Endothelial cell of umbilical vein (primary cell): ENCODE measurements around the gene LZTS2. TPM values are rescaled to one million over a fixed set of nuclear protein-coding genes. Genes with fewer than 3 reads are reported as not detected.

Experiments
- BruUV-seq: library from RNA; stranded (reverse); fragments of 400-500 nt; replicated peaks from 2 replicates; lab custom pipeline; 2021; lab: Mats Ljungman, UMichigan
- CTCF ChIA-PET: fragments of 300-600, 350-600 bp; sonication (Branson Sonifier 250); formaldehyde crosslinking; loops from one replicate; lab custom pipeline; 2021; ENCODE audit warnings: antibody characterized with exemption, inconsistent platforms; lab: Charles Lee
- POLR2A ChIA-PET: fragments of 300-600, 350-600 bp; sonication (Branson Sonifier 250); formaldehyde crosslinking; loops from one replicate; lab custom pipeline; 2021; ENCODE audit warnings: antibody characterized with exemption, inconsistent platforms; lab: Charles Lee
- DNase-seq: peaks from one replicate; pipeline ENCODE4 v3.0.0-alpha.2; 2011; ENCODE audit warnings: low read depth, low spot score
- FAIRE-seq: peaks from 2 replicates; lab custom pipeline; 2011; peaks lifted over from hg19 to GRCh38; lab: Jason Lieb, UNC
- H2AFZ ChIP-seq: 2 replicates; pipeline ENCODE4 v1.6.0; 2012; ENCODE audit warnings: low read depth, low read length, control low read depth, inconsistent platforms
- H3K27ac ChIP-seq: 2 replicates; pipeline ENCODE4 v1.5.1; 2011; ENCODE audit warnings: low read depth, mild to moderate bottlenecking, control low read depth, low read length, moderate library complexity; ENCODE audit not compliant: insufficient read depth
- H3K27me3 ChIP-seq, 2 experiments: 2 replicates each; pipeline versions ENCODE4 v1.6.0 to v1.6.1; 2011; ENCODE audit warnings: low read length in 2 of 2, mixed read lengths in 1 of 2; ENCODE audit not compliant: control insufficient read depth in 2 of 2, insufficient read depth in 2 of 2
- H3K36me3 ChIP-seq, 2 experiments: 2 replicates in 1 of 2; 3 replicates in 1 of 2; pipeline ENCODE4 v1.5.1; 2011; ENCODE audit warnings: low read length in 2 of 2, mild to moderate bottlenecking in 1 of 2, moderate library complexity in 1 of 2; ENCODE audit not compliant: control insufficient read depth in 2 of 2, insufficient read depth in 2 of 2; ENCODE audit errors: extremely low read depth in 1 of 2
- H3K4me1 ChIP-seq: 3 replicates; pipeline ENCODE4 v1.5.1; 2011; ENCODE audit warnings: mild to moderate bottlenecking, low read length; ENCODE audit not compliant: control insufficient read depth, insufficient read depth; ENCODE audit errors: extremely low read depth
- H3K4me2 ChIP-seq: 2 replicates; pipeline ENCODE4 v1.6.1; 2011; ENCODE audit warnings: low read length, control low read depth, mixed read lengths; ENCODE audit not compliant: insufficient read depth
- H3K4me3 ChIP-seq, 3 experiments: fragments of 200-600 bp in 1 of 3; sonication (generic), shearing (Covaris generic) in 1 of 3; replicated peaks in 1 of 3; 2 replicates each; pipeline ENCODE4 v1.5.1; 2011 to 2016; ENCODE audit warnings: control low read depth in 3 of 3, low read length in 3 of 3, mild to moderate bottlenecking in 2 of 3, inconsistent platforms in 1 of 3, low read depth in 1 of 3, moderate library complexity in 1 of 3; ENCODE audit not compliant: insufficient read depth in 1 of 3
- H3K79me2 ChIP-seq: 2 replicates; pipeline ENCODE4 v1.6.0; 2012; ENCODE audit warnings: low read length, inconsistent platforms; ENCODE audit not compliant: control insufficient read depth, insufficient read depth
- H3K9ac ChIP-seq: replicated peaks from 2 replicates; pipeline ENCODE3; 2011; ENCODE audit warnings: low read length, control low read depth; ENCODE audit not compliant: insufficient read depth; ENCODE audit errors: extremely low read depth
- H3K9me1 ChIP-seq: replicated peaks from 3 replicates; pipeline ENCODE4 v1.6.0; 2011; ENCODE audit warnings: mild to moderate bottlenecking, low read length; ENCODE audit not compliant: control insufficient read depth, insufficient read depth; ENCODE audit errors: extremely low read depth
- H3K9me3 ChIP-seq: replicated peaks from 2 replicates; pipeline ENCODE4 v1.5.1; 2012; ENCODE audit warnings: low read length, inconsistent platforms; ENCODE audit not compliant: control insufficient read depth, insufficient read depth
- H4K20me1 ChIP-seq: replicated peaks from 2 replicates; pipeline ENCODE3; 2011; ENCODE audit warnings: mild to moderate bottlenecking, low read length; ENCODE audit not compliant: control insufficient read depth, insufficient read depth; ENCODE audit errors: extremely low read depth
- EZH2 ChIP-seq: IDR thresholded peaks from 2 replicates; pipeline ENCODE4 v1.6.1; 2012; ENCODE audit warnings: borderline replicate concordance, low read depth, mild to moderate bottlenecking, moderate library complexity, low read length, inconsistent platforms; ENCODE audit not compliant: severe bottlenecking
- FOS ChIP-seq: IDR thresholded peaks from 2 replicates; pipeline ENCODE4 v1.6.1; 2011; ENCODE audit warnings: mild to moderate bottlenecking, low read length, moderate library complexity, borderline replicate concordance; ENCODE audit not compliant: insufficient read depth
- GATA2 ChIP-seq: IDR thresholded peaks from 2 replicates; pipeline ENCODE4 v1.7.0; 2011; ENCODE audit warnings: low read depth, mild to moderate bottlenecking, moderate library complexity, mixed read lengths, low read length; ENCODE audit not compliant: insufficient read length, insufficient read depth
- JUN ChIP-seq: IDR thresholded peaks from 2 replicates; pipeline ENCODE4 v1.6.1; 2011; ENCODE audit warnings: borderline replicate concordance, low read depth; ENCODE audit not compliant: insufficient read length, insufficient read depth
- MYC ChIP-seq: IDR thresholded peaks from one replicate; pipeline ENCODE4 v1.6.1; 2011; ENCODE audit warnings: mild to moderate bottlenecking, low read depth, low read length
- POLR2A ChIP-seq: IDR thresholded peaks from 2 replicates; pipeline ENCODE4 v1.6.1; 2012; ENCODE audit warnings: low read depth, mild to moderate bottlenecking, control low read depth, low read length
- POLR2AphosphoS5 ChIP-seq: IDR thresholded peaks from 2 replicates; pipeline ENCODE4 v1.6.1; 2012; ENCODE audit warnings: low read depth, mild to moderate bottlenecking, control low read depth, low read length, moderate library complexity; ENCODE audit not compliant: insufficient read depth
- dilution Hi-C: fragments of 300-500 bp; cut with MboI; formaldehyde crosslinking; loops from one replicate; pipeline ENCODE4 v1.15.0; 2019; ENCODE audit warnings: low sequenced_read_pairs; ENCODE audit not compliant: extremely low pct_ligation_motif_present
- intact Hi-C: fragments of 100-400 bp; cut with micrococcal nuclease; formaldehyde crosslinking; loops from one replicate; pipeline ENCODE4 v1.10.0; 2022
- polyA plus RNA-seq, 4 experiments: library from polyadenylated mRNA; depleted of rRNA in 3 of 4; stranded (reverse) in 3 of 4; unstranded in 1 of 4; fragments of >200 nt; gene quantifications; 2 replicates each; pipeline versions ENCODE4 v1.2.1 to v1.2.3, GENCODE V29; 2011 to 2012; ENCODE audit warnings: missing spikeins in 1 of 4
- total RNA-seq: library from RNA; stranded (reverse); gene quantifications from 2 replicates; pipeline ENCODE4 v1.2.3, GENCODE V29; 2021
- TF ChIP-seq, protein P1 (sequence below): IDR thresholded peaks from 2 replicates; pipeline ENCODE4 v1.6.1; 2011; ENCODE audit not compliant: insufficient read depth, insufficient read length

LZTS2 gene
- total and polyA plus RNA-seq, 2 donors (not counting 3 experiments of a cell fraction or from before 2014, with no cell fraction given): 70.8 to 79.5 TPM

DNA sequence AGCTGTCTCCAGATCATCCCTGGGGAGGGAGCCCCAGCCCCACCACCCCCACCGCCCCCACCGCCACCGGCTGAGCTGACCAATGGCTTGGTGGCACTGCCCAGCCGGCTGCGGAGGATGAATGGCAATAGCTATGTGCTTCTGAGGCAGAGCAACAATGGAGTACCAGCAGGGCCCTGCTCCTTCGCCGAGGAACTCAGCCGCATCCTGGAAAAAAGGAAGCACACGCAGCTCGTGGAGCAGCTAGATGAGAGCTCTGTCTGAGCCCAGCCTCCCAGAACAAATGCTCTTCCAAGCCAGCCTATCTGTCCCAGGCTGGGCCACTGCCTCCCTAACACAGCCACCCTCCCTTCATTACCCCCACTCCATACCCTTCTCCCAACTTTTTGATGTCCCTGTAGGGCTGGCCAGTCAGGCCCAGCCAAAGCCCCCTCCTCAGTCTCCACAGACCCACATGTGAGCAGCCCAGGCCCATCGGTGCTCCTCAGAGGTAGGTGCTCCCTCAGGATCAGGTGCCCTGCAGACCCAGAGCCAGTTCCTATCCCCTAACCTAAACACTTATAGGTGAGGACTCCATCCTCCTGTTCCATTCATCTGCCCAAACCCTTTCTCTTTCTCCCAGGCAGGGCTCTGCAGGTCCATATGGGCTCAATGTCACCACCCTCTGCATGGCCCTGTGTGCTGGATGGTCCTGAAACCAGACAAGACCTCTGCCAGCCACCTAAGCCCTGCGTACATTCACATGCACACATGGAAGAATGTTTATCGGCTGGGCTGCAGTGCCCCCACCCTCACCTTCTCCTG, 15.5 kb upstream of the LZTS2 start:
- dilution Hi-C loops: no loop called here
- TF ChIP-seq, protein P1, sequence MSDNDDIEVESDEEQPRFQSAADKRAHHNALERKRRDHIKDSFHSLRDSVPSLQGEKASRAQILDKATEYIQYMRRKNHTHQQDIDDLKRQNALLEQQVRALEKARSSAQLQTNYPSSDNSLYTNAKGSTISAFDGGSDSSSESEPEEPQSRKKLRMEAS: no peak
- TF ChIP-seq GATA2 (no peak), JUN (no peak)
- Histone ChIP-seq H3K27ac (no peak overlapping the region), H3K9me3 (no peaks in the 10 kb centered on the region), H3K27me3 (no peaks in the 10 kb centered on the region), H3K4me2 (no peak overlapping the region), H3K36me3 (peaks cover 0 to 13% of the 10 kb centered on the region in 2 experiments), H2AFZ (no peak overlapping the region), H3K79me2 (peaks cover 17% of the 10 kb centered on the region), H4K20me1 (no peaks in the 10 kb centered on the region), H3K9ac (no peak overlapping the region), H3K9me1 (no peaks in the 10 kb centered on the region), H3K4me1 (peaks cover 12% of the 10 kb centered on the region), H3K4me3 (no peak overlapping the region)
- FAIRE-seq (no peak), DNase-seq (no peak)
- no TSS peak for BruUV-seq
- POLR2A ChIA-PET: interaction anchor here (0.6 kb wide), 1 partner anchor 57 kb away, joined by 9 read pairs; no protein-coding TSS in a partner anchor
- CTCF ChIA-PET: interaction anchor here (0.6 to 1.4 kb wide), 4 partner anchors 14 to 46 kb away, joined by 3 read pairs; partner anchors contain the start of genes PDZD7 and SEMA4G
- intact Hi-C loops: no loop called here

DNA sequence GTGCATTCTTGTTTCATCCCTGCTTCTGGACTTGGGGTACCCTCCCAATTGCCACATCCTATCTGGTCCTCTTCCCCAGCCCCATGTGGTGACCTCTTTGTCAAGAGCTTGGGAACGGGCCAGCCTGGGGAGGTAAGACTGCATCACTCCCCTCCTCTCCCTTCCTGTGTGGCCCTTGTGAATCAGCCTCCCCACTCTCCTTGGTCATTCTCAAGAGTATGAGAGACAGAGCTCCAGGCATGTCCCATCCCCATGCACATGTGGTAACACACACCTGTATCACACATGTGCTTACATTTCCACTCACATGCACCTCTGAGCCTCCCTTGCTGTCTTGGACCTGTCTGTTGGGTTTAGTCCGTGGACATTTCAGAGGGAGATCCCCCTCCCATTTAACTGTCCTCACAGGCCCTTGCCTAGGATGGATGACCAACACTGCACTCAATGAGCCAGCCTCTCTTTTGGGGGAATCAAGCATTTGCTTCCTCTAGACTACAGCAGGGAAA, 14.9 kb upstream of the LZTS2 start:
- dilution Hi-C loops: no loop called here
- no peaks in the 10 kb centered on the region for H4K20me1 ChIP-seq
- H3K36me3 ChIP-seq: peaks cover 0 to 16% of the 10 kb centered on the region in 2 experiments
- intact Hi-C loops: no loop called here
- peaks cover 12% of the 10 kb centered on the region for H3K4me1 ChIP-seq
- H3K4me3 ChIP-seq: no peak overlapping the region
- no peaks in the 10 kb centered on the region for H3K9me1 ChIP-seq
- ChIA-PET POLR2A (no interaction called here), CTCF (interaction anchor here (0.6 to 1.4 kb wide), 4 partner anchors 13 to 30 kb away, joined by 3 to 4 read pairs (median 3); partner anchors contain the start of gene SEMA4G)
- DNase-seq: no peak
- no peaks in the 10 kb centered on the region for H3K27me3 ChIP-seq
- H2AFZ ChIP-seq: no peak overlapping the region
- H3K4me2 ChIP-seq: no peak overlapping the region
- no peaks in the 10 kb centered on the region for H3K9me3 ChIP-seq
- TF ChIP-seq MYC (no peak), POLR2AphosphoS5 (no peak), EZH2 (no peak), JUN (no peak), FOS (no peak), POLR2A (no peak)
- H3K27ac ChIP-seq: no peak overlapping the region
- no TSS peak for BruUV-seq
- H3K79me2 ChIP-seq: peaks cover 23% of the 10 kb centered on the region
- no peak overlapping the region for H3K9ac ChIP-seq
- no peak for FAIRE-seq
